C4-2B (cell line): ENCODE measurements around the gene GLT1D1.

ENCODE experiments used
- ZFX ChIP-seq: fragments of 450-650 bp; IDR thresholded peaks from 2 replicates; pipeline ENCODE4 v1.6.1; 2017
- TF ChIP-seq, protein P1 (sequence below): fragments of 450-650 bp; conservative IDR thresholded peaks from 2 replicates; pipeline ENCODE4 v1.5.1; 2017; ENCODE audit warnings: mild to moderate bottlenecking

DNA sequence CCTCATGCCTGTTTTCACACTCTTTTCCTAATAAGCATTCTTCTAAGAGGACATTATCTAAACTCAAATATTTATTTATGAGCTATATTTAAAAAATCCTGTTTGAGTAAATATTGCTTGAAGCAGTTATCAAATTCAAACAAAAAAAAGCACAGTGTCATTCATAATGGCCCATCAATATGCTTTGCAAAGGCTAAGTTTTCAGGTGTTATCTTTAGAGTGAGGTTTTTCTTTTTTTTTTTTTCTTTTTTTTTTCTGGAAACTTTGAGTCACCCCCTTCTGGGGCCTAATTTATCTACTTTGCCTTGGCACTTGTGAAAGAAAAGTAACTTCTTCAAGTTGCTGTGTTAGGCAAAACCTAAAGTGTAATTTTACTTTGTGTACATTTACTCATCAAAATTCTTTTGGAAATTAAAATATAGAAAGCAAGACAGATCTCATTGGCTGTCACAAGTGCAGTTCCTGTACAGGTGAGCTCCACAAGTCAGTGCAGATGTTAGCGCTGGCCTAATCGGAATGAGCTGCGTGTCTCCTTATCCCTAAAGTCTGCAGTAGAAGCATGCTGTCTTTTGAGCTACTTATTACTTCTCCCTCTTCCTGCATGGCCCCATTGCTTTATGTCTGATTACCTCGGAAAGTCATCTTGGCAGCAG, 53.3 kb downstream of the GLT1D1 start:
- TF ChIP-seq, protein P1, sequence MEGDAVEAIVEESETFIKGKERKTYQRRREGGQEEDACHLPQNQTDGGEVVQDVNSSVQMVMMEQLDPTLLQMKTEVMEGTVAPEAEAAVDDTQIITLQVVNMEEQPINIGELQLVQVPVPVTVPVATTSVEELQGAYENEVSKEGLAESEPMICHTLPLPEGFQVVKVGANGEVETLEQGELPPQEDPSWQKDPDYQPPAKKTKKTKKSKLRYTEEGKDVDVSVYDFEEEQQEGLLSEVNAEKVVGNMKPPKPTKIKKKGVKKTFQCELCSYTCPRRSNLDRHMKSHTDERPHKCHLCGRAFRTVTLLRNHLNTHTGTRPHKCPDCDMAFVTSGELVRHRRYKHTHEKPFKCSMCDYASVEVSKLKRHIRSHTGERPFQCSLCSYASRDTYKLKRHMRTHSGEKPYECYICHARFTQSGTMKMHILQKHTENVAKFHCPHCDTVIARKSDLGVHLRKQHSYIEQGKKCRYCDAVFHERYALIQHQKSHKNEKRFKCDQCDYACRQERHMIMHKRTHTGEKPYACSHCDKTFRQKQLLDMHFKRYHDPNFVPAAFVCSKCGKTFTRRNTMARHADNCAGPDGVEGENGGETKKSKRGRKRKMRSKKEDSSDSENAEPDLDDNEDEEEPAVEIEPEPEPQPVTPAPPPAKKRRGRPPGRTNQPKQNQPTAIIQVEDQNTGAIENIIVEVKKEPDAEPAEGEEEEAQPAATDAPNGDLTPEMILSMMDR = no peak
- no peak for TF ChIP-seq ZFX
